ENCODE measurements around the gene TP53TG5.

The TP53TG5 gene

GRCh38 chr20:45345104-45345936 is 32.8 kb downstream of the TP53TG5 start:
- no peak for DNase-seq (ENCODE audit: low spot score)

GRCh38 chr20:45344168-45344860 is 33.8 kb downstream of the TP53TG5 start:
- no peak for DNase-seq (ENCODE audit: low spot score)

- no peak for DNase-seq (ENCODE audit: low spot score)
Measured at GRCh38 chr20:45343532-45344167, 34.5 kb downstream of the TP53TG5 start.

GRCh38 chr20:45342855-45343531 is 35.1 kb downstream of the TP53TG5 start:
- no peak for DNase-seq (ENCODE audit: low spot score)

- DNase-seq (ENCODE audit: low spot score) = no peak
Measured at GRCh38 chr20:45341939-45342854, 35.9 kb downstream of the TP53TG5 start.

- DNase-seq (ENCODE audit: low spot score) = no peak
Measured at GRCh38 chr20:45341579-45341938, 36.6 kb downstream of the TP53TG5 start.

- DNase-seq (ENCODE audit: low spot score) = no peak
Measured at GRCh38 chr20:45340951-45341350, 37.2 kb downstream of the TP53TG5 start.

GRCh38 chr20:45340236-45340847 is 37.8 kb downstream of the TP53TG5 start:
- no peak for DNase-seq (ENCODE audit: low spot score)

GRCh38 chr20:45339799-45340198 is 38.3 kb downstream of the TP53TG5 start:
- DNase-seq (ENCODE audit: low spot score) = no peak

GRCh38 chr20:45339084-45339483 is 39.0 kb downstream of the TP53TG5 start:
- no peak for DNase-seq (ENCODE audit: low spot score)

- no peak for DNase-seq (ENCODE audit: low spot score)
Measured at GRCh38 chr20:45338121-45339030, 39.7 kb downstream of the TP53TG5 start.

- no peak for DNase-seq (ENCODE audit: low spot score)
Measured at GRCh38 chr20:45337367-45338120, 40.6 kb downstream of the TP53TG5 start.

- no peak for DNase-seq (ENCODE audit: low spot score)
Measured at GRCh38 chr20:45336530-45337366, 41.4 kb downstream of the TP53TG5 start.

GRCh38 chr20:45330476-45330875 is 47.6 kb downstream of the TP53TG5 start:
- no peak for DNase-seq (ENCODE audit: low spot score)

GRCh38 chr20:45329497-45330319 is 48.4 kb downstream of the TP53TG5 start:
- no peak for DNase-seq (ENCODE audit: low spot score)

GRCh38 chr20:45328451-45328850 is 49.7 kb downstream of the TP53TG5 start:
- DNase-seq (ENCODE audit: low spot score) = no peak

GRCh38 chr20:45325371-45325770 is 52.8 kb downstream of the TP53TG5 start:
- DNase-seq (ENCODE audit: low spot score) = no peak
